Thoracic aorta (tissue), 2 donors: ENCODE data around the gene SLCO3A1. TPM values are rescaled to one million over a fixed set of nuclear protein-coding genes. Genes with fewer than 3 reads are reported as not detected.

ENCODE experiments used
- ATAC-seq: fragments of 150-250 bp; one replicate; pipeline ENCODE4 v1.8.0; 2017; ENCODE audit warnings: low read depth; ENCODE audit not compliant: insufficient number of reproducible peaks, low FRiP score
- DNase-seq: peaks from one replicate; pipeline ENCODE4 v3.0.0-alpha.2; 2020; ENCODE audit warnings: low spot score
- H3K27ac ChIP-seq, 2 donors: fragments of 200-600 bp; sonication (generic); 1 replicate in 1 of 2; 2 replicates in 1 of 2; pipeline ENCODE4 v1.5.1; 2016; ENCODE audit warnings: mild to moderate bottlenecking in 2 of 2, moderate library complexity in 2 of 2
- H3K27me3 ChIP-seq: fragments of 200-600 bp; sonication (generic); replicated peaks from 2 replicates; pipeline ENCODE4 v1.6.0; 2016; ENCODE audit warnings: mild to moderate bottlenecking; ENCODE audit not compliant: insufficient read depth
- H3K36me3 ChIP-seq: fragments of 200-600 bp; sonication (generic); one replicate; pipeline ENCODE4 v1.5.1; 2016
- H3K4me1 ChIP-seq, 2 donors: fragments of 200-600 bp; sonication (generic); 1 replicate in 1 of 2; 2 replicates in 1 of 2; pipeline versions ENCODE4 v1.5.1 to v1.6.0; 2016; ENCODE audit warnings: low read depth in 2 of 2, mild to moderate bottlenecking in 1 of 2; ENCODE audit not compliant: control insufficient read depth in 1 of 2
- H3K4me3 ChIP-seq: fragments of 200-600 bp; sonication (generic); 2 replicates; pipeline ENCODE4 v1.5.1; 2016; ENCODE audit warnings: mild to moderate bottlenecking
- H3K9me3 ChIP-seq: fragments of 200-600 bp; sonication (generic); 2 replicates; pipeline ENCODE4 v1.5.1; 2016
- CTCF ChIP-seq: fragments of 200-600 bp; sonication (generic); IDR thresholded peaks from one replicate; pipeline ENCODE4 v1.5.1; 2019; ENCODE audit warnings: antibody characterized with exemption
- total RNA-seq, 2 donors: library from RNA; depleted of rRNA; stranded (reverse); fragments of >200 nt; gene quantifications; one replicate each; pipeline versions ENCODE4 v1.1.0 to v1.2.3, GENCODE V29; 2016

Gene SLCO3A1
- total RNA-seq, 2 donors from 2014 or later: 16.5 to 39.1 TPM

GRCh38 chr15:92073044-92073785 is 219.7 kb downstream of the SLCO3A1 start:
- ATAC-seq: no peak
- Histone ChIP-seq H3K9me3 (no peaks in the 10 kb centered on the region), H3K4me3 (no peak overlapping the region), H3K36me3 (no peaks in the 10 kb centered on the region), H3K27me3 (no peaks in the 10 kb centered on the region), H3K4me1 (peaks cover 15 to 41% of the 10 kb centered on the region in 2 donors), H3K27ac (no peak overlapping the region)
- TF ChIP-seq CTCF: no peak
- DNase-seq: no peak

GRCh38 chr15:92074101-92074500 is 220.6 kb downstream of the SLCO3A1 start:
- no peak for DNase-seq
- H3K36me3 ChIP-seq: no peaks in the 10 kb centered on the region
- ATAC-seq: no peak
- no peaks in the 10 kb centered on the region for H3K9me3 ChIP-seq
- peaks cover 11 to 40% of the 10 kb centered on the region in 2 donors for H3K4me1 ChIP-seq
- TF ChIP-seq CTCF: no peak
- H3K27me3 ChIP-seq: no peaks in the 10 kb centered on the region
- no peak overlapping the region for H3K27ac ChIP-seq
- H3K4me3 ChIP-seq: no peak overlapping the region

GRCh38 chr15:92074646-92075045 is 221.1 kb downstream of the SLCO3A1 start:
- no peak for TF ChIP-seq CTCF
- DNase-seq (peak; percentile 19), ATAC-seq (no peak)

GRCh38 chr15:92075764-92076163 is 222.3 kb downstream of the SLCO3A1 start:
- Histone ChIP-seq H3K4me1 (peaks cover 0 to 26% of the 10 kb centered on the region in 2 donors), H3K9me3 (no peaks in the 10 kb centered on the region), H3K36me3 (no peaks in the 10 kb centered on the region), H3K27me3 (no peaks in the 10 kb centered on the region), H3K27ac (no peak overlapping the region), H3K4me3 (no peak overlapping the region)
- DNase-seq (no peak), ATAC-seq (no peak)
- no peak for TF ChIP-seq CTCF

More at GRCh38 chr15:92074646-92075045, 221.1 kb downstream of the SLCO3A1 start:
- Histone ChIP-seq H3K9me3 (no peaks in the 10 kb centered on the region), H3K27me3 (no peaks in the 10 kb centered on the region), H3K27ac (no peak overlapping the region), H3K4me3 (no peak overlapping the region), H3K4me1 (peaks cover 7 to 36% of the 10 kb centered on the region in 2 donors), H3K36me3 (no peaks in the 10 kb centered on the region)

- Histone ChIP-seq H3K4me1 (peaks cover 0 to 19% of the 10 kb centered on the region in 2 donors), H3K4me3 (no peak overlapping the region), H3K27me3 (no peaks in the 10 kb centered on the region), H3K9me3 (no peaks in the 10 kb centered on the region), H3K27ac (no peak overlapping the region), H3K36me3 (no peaks in the 10 kb centered on the region)
- DNase-seq (no peak), ATAC-seq (no peak)
- no peak for TF ChIP-seq CTCF
Measured at GRCh38 chr15:92076541-92076940, 223.0 kb downstream of the SLCO3A1 start.
